ENCODE results near the gene EFHC1. TPM values are rescaled to one million over a fixed set of nuclear protein-coding genes. Genes with fewer than 3 reads are reported as not detected.

The EFHC1 gene
- total and polyA plus RNA-seq, 2 experiments from 2014 or later: 24.3 to 28.0 TPM

DNA sequence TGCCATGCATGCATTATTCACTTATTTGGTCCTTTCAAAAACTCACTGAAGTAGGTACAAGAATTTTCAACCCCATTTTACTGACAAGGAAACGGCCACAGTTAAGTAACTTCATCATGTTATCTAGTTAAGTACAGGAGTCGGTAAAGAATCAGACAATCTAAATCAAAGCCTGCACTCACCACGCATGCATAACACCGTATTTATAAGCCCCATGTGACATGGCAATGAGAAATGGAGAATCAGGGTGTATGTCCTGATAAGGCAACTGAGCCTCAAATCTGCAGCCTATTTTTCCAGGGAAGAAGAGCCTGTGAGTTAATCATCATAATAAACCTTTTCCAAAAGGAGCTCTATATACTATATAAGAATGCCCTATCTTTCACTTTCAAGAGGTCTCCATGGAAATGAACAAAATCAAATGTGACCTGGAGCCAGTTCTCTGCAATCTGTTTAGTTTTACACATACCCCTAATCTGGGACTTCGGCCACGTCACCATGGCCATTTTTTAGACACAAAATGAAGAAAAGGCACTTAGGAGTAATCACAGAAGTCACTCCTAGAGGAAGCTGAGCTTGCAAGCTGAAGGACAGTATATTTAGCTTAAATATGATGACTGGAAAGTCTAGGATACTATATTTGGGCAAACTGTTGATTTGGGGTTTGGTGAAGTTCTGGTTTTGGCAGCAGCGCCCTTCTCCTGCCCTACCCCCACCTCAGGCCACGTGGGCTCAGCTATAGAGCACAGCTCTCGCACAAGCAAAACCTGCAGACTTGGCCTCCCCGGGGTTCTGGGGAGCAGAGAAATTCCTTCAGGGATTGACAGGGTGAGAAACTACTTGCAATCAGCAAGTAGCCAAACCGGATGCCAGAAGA lies 137.5 kb downstream of the EFHC1 start:
- H3F3A ChIP-seq (replicated peaks; ENCODE audit: low read depth): 0 out of 2 replicates have a peak, but pooled peaks cover 1% of the 10 kb centered on the region
- no peak overlapping the region for H3K4me3 ChIP-seq
- H3K36me3 ChIP-seq (ENCODE audit: insufficient read depth): no peaks in the 10 kb centered on the region
- H3K9me2 ChIP-seq (ENCODE audit: insufficient read depth): no peaks in the 10 kb centered on the region
- peak; percentile 96 for ATAC-seq
- Mint-ChIP-seq H3K27ac (peak overlapping the region; percentile 58), H3K4me1 (peaks cover 31% of the 10 kb centered on the region), H3K9me3 (no peaks in the 10 kb centered on the region), H3K4me3 (no peak overlapping the region), H3K27me3 (ENCODE audit: insufficient read depth, low read depth, poor library complexity) (no peaks in the 10 kb centered on the region), H3K36me3 (ENCODE audit: low read depth) (no peaks in the 10 kb centered on the region)
- H3K79me2 ChIP-seq (replicated peaks; ENCODE audit: insufficient read depth): peaks cover 87% of the 10 kb centered on the region
- no peaks in the 10 kb centered on the region; the same call in none of the 2 replicates for H4K20me1 ChIP-seq (replicated peaks; ENCODE audit: insufficient read depth)
- DNase-seq (ENCODE audit: low spot score): peak; percentile 50
- no peaks in the 10 kb centered on the region for H3K27me3 ChIP-seq (ENCODE audit: insufficient read depth)
- peak overlapping the region; percentile 74; the same call in 1 of the 2 replicates for H3K27ac ChIP-seq (ENCODE audit: low read depth)
- peak overlapping the region; percentile 58; the same call in 1 of the 2 replicates for H3K4me2 ChIP-seq
- TF ChIP-seq, protein P1, sequence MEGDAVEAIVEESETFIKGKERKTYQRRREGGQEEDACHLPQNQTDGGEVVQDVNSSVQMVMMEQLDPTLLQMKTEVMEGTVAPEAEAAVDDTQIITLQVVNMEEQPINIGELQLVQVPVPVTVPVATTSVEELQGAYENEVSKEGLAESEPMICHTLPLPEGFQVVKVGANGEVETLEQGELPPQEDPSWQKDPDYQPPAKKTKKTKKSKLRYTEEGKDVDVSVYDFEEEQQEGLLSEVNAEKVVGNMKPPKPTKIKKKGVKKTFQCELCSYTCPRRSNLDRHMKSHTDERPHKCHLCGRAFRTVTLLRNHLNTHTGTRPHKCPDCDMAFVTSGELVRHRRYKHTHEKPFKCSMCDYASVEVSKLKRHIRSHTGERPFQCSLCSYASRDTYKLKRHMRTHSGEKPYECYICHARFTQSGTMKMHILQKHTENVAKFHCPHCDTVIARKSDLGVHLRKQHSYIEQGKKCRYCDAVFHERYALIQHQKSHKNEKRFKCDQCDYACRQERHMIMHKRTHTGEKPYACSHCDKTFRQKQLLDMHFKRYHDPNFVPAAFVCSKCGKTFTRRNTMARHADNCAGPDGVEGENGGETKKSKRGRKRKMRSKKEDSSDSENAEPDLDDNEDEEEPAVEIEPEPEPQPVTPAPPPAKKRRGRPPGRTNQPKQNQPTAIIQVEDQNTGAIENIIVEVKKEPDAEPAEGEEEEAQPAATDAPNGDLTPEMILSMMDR (conservative IDR thresholded peaks at IDR 0.05; ENCODE audit: low read depth in 2 of 2): no peak
- no peak for TF ChIP-seq EZH2 (IDR thresholded peaks at IDR 0.05; ENCODE audit: low read depth, unreplicated experiment)
- TF ChIP-seq EZH2phosphoT487 (IDR thresholded peaks at IDR 0.05; ENCODE audit: unreplicated experiment): no peak
- TF ChIP-seq JUNB (IDR thresholded peaks at IDR 0.05; ENCODE audit: unreplicated experiment): no peak
- TF ChIP-seq ZNF331 (CRISPR knock-in tag; IDR thresholded peaks at IDR 0.05; ENCODE audit: low read depth): no peak
- no peak for TF ChIP-seq STAT1 (IDR thresholded peaks at IDR 0.05; ENCODE audit: unreplicated experiment)
- TF ChIP-seq, protein P2, sequence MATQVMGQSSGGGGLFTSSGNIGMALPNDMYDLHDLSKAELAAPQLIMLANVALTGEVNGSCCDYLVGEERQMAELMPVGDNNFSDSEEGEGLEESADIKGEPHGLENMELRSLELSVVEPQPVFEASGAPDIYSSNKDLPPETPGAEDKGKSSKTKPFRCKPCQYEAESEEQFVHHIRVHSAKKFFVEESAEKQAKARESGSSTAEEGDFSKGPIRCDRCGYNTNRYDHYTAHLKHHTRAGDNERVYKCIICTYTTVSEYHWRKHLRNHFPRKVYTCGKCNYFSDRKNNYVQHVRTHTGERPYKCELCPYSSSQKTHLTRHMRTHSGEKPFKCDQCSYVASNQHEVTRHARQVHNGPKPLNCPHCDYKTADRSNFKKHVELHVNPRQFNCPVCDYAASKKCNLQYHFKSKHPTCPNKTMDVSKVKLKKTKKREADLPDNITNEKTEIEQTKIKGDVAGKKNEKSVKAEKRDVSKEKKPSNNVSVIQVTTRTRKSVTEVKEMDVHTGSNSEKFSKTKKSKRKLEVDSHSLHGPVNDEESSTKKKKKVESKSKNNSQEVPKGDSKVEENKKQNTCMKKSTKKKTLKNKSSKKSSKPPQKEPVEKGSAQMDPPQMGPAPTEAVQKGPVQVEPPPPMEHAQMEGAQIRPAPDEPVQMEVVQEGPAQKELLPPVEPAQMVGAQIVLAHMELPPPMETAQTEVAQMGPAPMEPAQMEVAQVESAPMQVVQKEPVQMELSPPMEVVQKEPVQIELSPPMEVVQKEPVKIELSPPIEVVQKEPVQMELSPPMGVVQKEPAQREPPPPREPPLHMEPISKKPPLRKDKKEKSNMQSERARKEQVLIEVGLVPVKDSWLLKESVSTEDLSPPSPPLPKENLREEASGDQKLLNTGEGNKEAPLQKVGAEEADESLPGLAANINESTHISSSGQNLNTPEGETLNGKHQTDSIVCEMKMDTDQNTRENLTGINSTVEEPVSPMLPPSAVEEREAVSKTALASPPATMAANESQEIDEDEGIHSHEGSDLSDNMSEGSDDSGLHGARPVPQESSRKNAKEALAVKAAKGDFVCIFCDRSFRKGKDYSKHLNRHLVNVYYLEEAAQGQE (IDR thresholded peaks at IDR 0.05; ENCODE audit: unreplicated experiment): no peak
- TF ChIP-seq NANOG (IDR thresholded peaks at IDR 0.05; ENCODE audit: borderline replicate concordance): no peak
- TF ChIP-seq, protein P3, sequence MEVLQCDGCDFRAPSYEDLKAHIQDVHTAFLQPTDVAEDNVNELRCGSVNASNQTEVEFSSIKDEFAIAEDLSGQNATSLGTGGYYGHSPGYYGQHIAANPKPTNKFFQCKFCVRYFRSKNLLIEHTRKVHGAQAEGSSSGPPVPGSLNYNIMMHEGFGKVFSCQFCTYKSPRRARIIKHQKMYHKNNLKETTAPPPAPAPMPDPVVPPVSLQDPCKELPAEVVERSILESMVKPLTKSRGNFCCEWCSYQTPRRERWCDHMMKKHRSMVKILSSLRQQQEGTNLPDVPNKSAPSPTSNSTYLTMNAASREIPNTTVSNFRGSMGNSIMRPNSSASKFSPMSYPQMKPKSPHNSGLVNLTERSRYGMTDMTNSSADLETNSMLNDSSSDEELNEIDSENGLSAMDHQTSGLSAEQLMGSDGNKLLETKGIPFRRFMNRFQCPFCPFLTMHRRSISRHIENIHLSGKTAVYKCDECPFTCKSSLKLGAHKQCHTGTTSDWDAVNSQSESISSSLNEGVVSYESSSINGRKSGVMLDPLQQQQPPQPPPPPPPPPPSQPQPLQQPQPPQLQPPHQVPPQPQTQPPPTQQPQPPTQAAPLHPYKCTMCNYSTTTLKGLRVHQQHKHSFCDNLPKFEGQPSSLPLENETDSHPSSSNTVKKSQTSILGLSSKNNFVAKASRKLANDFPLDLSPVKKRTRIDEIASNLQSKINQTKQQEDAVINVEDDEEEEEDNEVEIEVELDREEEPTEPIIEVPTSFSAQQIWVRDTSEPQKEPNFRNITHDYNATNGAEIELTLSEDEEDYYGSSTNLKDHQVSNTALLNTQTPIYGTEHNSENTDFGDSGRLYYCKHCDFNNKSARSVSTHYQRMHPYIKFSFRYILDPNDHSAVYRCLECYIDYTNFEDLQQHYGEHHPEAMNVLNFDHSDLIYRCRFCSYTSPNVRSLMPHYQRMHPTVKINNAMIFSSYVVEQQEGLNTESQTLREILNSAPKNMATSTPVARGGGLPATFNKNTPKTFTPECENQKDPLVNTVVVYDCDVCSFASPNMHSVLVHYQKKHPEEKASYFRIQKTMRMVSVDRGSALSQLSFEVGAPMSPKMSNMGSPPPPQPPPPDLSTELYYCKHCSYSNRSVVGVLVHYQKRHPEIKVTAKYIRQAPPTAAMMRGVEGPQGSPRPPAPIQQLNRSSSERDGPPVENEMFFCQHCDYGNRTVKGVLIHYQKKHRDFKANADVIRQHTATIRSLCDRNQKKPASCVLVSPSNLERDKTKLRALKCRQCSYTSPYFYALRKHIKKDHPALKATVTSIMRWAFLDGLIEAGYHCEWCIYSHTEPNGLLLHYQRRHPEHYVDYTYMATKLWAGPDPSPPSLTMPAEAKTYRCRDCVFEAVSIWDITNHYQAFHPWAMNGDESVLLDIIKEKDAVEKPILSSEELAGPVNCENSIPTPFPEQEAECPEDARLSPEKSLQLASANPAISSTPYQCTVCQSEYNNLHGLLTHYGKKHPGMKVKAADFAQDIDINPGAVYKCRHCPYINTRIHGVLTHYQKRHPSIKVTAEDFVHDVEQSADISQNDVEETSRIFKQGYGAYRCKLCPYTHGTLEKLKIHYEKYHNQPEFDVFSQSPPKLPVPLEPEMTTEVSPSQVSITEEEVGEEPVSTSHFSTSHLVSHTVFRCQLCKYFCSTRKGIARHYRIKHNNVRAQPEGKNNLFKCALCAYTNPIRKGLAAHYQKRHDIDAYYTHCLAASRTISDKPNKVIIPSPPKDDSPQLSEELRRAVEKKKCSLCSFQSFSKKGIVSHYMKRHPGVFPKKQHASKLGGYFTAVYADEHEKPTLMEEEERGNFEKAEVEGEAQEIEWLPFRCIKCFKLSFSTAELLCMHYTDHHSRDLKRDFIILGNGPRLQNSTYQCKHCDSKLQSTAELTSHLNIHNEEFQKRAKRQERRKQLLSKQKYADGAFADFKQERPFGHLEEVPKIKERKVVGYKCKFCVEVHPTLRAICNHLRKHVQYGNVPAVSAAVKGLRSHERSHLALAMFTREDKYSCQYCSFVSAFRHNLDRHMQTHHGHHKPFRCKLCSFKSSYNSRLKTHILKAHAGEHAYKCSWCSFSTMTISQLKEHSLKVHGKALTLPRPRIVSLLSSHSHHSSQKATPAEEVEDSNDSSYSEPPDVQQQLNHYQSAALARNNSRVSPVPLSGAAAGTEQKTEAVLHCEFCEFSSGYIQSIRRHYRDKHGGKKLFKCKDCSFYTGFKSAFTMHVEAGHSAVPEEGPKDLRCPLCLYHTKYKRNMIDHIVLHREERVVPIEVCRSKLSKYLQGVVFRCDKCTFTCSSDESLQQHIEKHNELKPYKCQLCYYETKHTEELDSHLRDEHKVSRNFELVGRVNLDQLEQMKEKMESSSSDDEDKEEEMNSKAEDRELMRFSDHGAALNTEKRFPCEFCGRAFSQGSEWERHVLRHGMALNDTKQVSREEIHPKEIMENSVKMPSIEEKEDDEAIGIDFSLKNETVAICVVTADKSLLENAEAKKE (CRISPR knock-in tag; IDR thresholded peaks at IDR 0.05): no peak
- no peak for TF ChIP-seq CREB1 (CRISPR knock-in tag; IDR thresholded peaks at IDR 0.05; ENCODE audit: low read depth)
- TF ChIP-seq, protein P4, sequence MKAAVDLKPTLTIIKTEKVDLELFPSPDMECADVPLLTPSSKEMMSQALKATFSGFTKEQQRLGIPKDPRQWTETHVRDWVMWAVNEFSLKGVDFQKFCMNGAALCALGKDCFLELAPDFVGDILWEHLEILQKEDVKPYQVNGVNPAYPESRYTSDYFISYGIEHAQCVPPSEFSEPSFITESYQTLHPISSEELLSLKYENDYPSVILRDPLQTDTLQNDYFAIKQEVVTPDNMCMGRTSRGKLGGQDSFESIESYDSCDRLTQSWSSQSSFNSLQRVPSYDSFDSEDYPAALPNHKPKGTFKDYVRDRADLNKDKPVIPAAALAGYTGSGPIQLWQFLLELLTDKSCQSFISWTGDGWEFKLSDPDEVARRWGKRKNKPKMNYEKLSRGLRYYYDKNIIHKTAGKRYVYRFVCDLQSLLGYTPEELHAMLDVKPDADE (IDR thresholded peaks at IDR 0.05): no peak
- TF ChIP-seq POLR2AphosphoS5 (IDR thresholded peaks at IDR 0.05; ENCODE audit: low read depth): no peak
- peaks cover 17% of the 10 kb centered on the region for H3K4me1 ChIP-seq (ENCODE audit: insufficient read depth)
- no peak overlapping the region for H2AFZ ChIP-seq

Measured in GM23338 (cell line).